H1 (cell line): ENCODE results near the gene LPAR3.

Source experiments
- BCL11A ChIP-seq, 2 experiments: IDR thresholded peaks; one replicate each; pipeline ENCODE4 v1.6.1; 2011; ENCODE audit warnings: low read depth in 2 of 2, low read length in 2 of 2, mild to moderate bottlenecking in 2 of 2
- CTCF ChIP-seq, 3 experiments: IDR thresholded peaks; 1 replicate in 2 of 3; 2 replicates in 1 of 3; pipeline versions ENCODE4 v1.5.1 to v1.6.1; 2011; ENCODE audit warnings: low read length in 3 of 3, mild to moderate bottlenecking in 3 of 3, inconsistent platforms in 2 of 3, low read depth in 1 of 3, moderate library complexity in 1 of 3; ENCODE audit not compliant: insufficient read depth in 1 of 3; ENCODE audit errors: control extremely low read depth in 1 of 3
- POLR2A ChIP-seq, 2 experiments: IDR thresholded peaks; 1 replicate in 1 of 2; 2 replicates in 1 of 2; pipeline ENCODE4 v1.6.1; 2011; ENCODE audit warnings: low read depth in 2 of 2, low read length in 2 of 2, mild to moderate bottlenecking in 2 of 2; ENCODE audit errors: control extremely low read depth in 1 of 2

- TF ChIP-seq POLR2A (IDR thresholded peaks at IDR 0.05; ENCODE audit: control extremely low read depth in 1 of 2, low read depth in 2 of 2, low read length in 2 of 2): no peak
- no peak for TF ChIP-seq CTCF (IDR thresholded peaks at IDR 0.05; ENCODE audit: control extremely low read depth in 1 of 3, insufficient read depth in 1 of 3, low read depth in 1 of 3, low read length in 3 of 3)
- TF ChIP-seq BCL11A (IDR thresholded peaks at IDR 0.05; ENCODE audit: low read depth in 2 of 2, low read length in 2 of 2): no peak
Measured at GRCh38 chr1:84930831-84931230, 37.8 kb upstream of the LPAR3 start.
